ENCODE data around the gene BTLA.

BTLA gene

DNA sequence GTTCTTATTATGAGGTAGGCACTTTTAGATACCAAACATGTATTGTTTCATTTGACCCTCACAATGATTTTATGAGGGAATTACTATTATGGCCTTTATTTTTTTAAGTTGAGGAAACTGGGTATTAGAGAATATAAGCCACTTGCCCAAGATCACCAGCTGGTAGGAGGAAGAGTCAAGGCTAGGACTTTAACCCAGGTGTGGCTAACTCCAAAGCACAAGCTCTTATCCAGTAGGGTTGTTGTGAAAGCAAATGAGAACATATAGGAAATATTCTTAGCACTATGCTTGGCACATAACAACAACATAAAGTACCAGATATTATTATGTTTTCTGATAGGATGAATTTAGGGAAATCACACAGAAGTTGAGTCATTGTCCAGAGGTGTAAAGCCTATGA is 7.9 kb downstream of the BTLA start:
- in situ Hi-C loops (cut with HindIII; ENCODE audit: low sequenced_read_pairs), result no loop called here
- no peak overlapping the region for H3K4me3 ChIP-seq (ENCODE audit: low read depth, low read length)
- no peak for TF ChIP-seq CTCF (IDR thresholded peaks at IDR 0.05; ENCODE audit: low read depth, low read length)
- no peak for DNase-seq (ENCODE audit: low read depth, low spot score)

DNA sequence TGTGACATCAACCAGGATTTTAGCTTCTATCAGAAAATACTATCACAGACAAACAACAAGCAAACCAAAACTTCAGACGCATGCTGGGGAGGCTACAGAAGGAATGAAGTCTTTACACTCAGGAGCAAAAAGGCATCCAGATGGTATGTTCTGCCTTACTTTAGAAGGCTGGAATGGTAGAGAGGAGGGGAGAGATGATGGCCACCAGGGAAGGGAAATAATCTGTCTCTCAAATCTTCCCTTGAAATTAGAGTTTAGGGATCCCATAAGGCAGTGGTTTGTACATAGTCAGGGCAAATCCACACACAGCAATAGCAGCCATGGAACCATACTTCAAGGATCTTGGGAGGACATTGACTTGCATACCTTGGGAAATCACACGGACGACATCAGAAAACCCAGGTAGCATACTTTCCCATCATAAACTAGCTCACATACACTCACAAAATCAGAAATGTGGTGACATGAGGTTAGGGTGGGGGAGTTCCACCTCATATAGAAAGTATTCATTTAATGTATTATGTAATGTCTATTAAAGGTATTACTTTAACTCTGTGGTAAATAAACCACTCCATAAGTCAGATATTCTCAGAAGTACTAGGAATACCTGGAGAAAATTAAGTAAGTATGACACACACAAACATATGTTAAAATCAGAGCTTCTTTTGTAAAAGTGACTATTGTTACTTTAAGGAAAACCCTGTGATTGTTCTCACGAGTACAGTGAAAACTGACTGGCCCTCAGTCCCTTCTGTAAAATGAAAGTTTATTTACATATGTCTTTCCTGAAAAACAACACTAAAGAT is 9.4 kb downstream of the BTLA start:
- no peak for TF ChIP-seq CTCF (IDR thresholded peaks at IDR 0.05; ENCODE audit: low read depth, low read length)
- in situ Hi-C loops (cut with HindIII; ENCODE audit: low sequenced_read_pairs), result no loop called here
- no peak for DNase-seq (ENCODE audit: low read depth, low spot score)
- no peak overlapping the region for H3K4me3 ChIP-seq (ENCODE audit: low read depth, low read length)

DNA sequence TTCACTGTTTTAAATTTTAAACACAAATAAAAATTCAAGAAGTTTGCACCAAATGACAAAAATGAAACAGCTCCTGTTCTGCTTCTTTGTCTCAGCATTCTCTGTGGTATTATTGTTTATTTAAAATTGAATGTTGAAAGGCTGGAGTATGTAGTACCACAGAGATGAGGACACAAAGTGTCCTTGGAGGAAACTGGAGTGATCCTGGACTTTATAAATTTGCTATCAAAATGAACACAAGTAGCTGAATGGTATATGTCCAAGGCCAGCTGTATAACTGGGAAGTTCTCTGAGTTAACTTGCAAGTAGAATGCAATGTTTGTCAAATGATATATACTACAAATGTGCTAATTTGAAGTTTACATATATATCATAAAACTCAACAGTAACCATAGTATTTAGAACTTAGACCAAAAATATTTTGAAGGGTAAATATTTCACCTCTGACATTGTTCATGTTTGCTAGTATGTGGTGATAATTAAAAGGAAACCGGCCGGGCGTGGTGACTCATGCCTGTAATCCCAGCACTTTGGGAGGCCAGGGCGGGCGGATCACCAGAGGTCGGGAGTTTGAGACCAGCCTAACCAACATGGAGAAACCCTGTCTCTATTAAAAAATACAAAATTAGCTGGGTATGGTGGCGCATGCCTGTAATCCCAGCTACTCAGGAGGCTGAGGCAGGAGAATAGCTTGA is 12.3 kb downstream of the BTLA start:
- peak; percentile 41 for DNase-seq (ENCODE audit: low read depth, low spot score)
- TF ChIP-seq CTCF (IDR thresholded peaks at IDR 0.05; ENCODE audit: low read depth, low read length), result no peak
- in situ Hi-C loops (cut with HindIII; ENCODE audit: low sequenced_read_pairs), result no loop called here
- H3K4me3 ChIP-seq (ENCODE audit: low read depth, low read length), result no peak overlapping the region

DNA sequence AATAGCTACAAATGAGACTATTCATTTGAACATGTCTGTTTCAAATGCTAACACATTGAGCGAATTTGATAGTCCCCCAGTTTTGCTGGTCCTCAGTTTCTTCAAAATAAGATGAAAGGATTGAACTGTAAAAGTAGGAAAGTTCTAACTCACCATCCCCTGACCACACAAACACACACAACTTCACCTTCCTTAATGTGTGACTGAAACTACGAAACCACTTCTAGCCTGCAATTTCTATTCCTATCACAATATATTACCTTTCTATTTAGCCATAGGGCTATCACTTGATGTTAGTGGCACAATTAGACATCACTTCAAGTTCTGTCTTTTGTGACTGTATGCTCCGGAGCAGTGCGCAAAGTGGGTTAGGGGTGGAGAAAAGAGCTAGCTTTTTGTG is 14.9 kb downstream of the BTLA start:
- no peak for DNase-seq (ENCODE audit: low read depth, low spot score)
- TF ChIP-seq CTCF (IDR thresholded peaks at IDR 0.05; ENCODE audit: low read depth, low read length), result no peak
- H3K4me3 ChIP-seq (ENCODE audit: low read depth, low read length), result no peak overlapping the region
- in situ Hi-C loops (cut with HindIII; ENCODE audit: low sequenced_read_pairs), result no loop called here

DNA sequence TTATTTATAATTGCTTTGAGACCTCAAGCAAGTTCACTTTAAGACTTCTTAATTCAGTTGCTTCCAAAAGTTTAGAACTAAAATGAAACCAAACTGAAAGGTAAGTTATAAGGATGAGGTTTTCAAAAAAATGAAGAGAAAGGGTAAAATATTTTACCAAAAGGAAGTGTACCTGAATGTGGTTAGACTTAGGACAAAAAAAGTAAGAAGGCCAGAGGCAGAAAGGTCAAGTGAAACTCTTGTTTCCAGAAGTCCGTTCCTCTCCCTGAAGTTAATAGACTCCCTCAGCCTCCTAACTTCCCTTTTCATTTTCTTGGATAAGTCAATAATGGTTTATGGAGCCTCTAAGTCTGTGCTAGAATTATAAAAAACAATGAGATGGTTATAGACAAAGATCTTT is 16.6 kb downstream of the BTLA start:
- no peak for TF ChIP-seq CTCF (IDR thresholded peaks at IDR 0.05; ENCODE audit: low read depth, low read length)

DNA sequence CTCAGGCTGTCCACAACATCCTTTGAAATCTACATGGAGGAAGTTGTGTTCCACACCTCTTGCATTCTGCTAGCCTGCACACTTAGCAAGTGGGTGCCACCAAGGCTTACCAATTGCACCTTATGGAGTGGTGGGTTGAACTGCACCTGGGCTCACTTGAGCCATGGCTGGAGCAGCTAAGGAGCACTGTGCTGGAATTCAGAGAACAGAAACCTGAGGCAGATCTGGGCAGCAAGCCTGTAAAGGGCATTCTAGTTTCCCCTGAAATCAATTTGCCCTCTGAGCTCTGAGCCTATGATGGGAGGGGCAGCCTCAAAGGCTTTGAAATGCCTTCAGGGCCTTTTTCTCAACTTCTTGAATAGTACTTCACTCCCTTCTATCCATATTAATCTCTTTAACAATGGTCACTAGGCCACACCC is 18.0 kb downstream of the BTLA start:
- in situ Hi-C loops (cut with HindIII; ENCODE audit: low sequenced_read_pairs), result no loop called here
- H3K4me3 ChIP-seq (ENCODE audit: low read depth, low read length), result no peak overlapping the region

More for the DNA sequence above, 16.6 kb downstream of the BTLA start:
- no peak for DNase-seq (ENCODE audit: low read depth, low spot score)
- in situ Hi-C loops (cut with HindIII; ENCODE audit: low sequenced_read_pairs), result no loop called here
- H3K4me3 ChIP-seq (ENCODE audit: low read depth, low read length), result no peak overlapping the region

More for the DNA sequence above, 18.0 kb downstream of the BTLA start:
- no peak for DNase-seq (ENCODE audit: low read depth, low spot score)
- TF ChIP-seq CTCF (IDR thresholded peaks at IDR 0.05; ENCODE audit: low read depth, low read length), result no peak
